Peyer's patch (tissue), 4 donors: ENCODE measurements around the gene EXOSC2. TPM values are rescaled to one million over a fixed set of nuclear protein-coding genes. Genes with fewer than 3 reads are reported as not detected.

Experiments
- DNase-seq, 3 donors: peaks; one replicate each; pipeline ENCODE4 v3.0.0-alpha.2; 2017 to 2019
- H3K27ac ChIP-seq, 4 donors: fragments of 200-600 bp; sonication (generic); one replicate each; pipeline ENCODE4 v1.5.1; 2016 to 2019
- H3K27me3 ChIP-seq, 2 donors: fragments of 200-600 bp; sonication (generic); one replicate each; pipeline ENCODE4 v1.5.1; 2019
- H3K36me3 ChIP-seq, 3 donors: fragments of 200-600 bp; sonication (generic); one replicate each; pipeline ENCODE4 v1.5.1; 2016 to 2019
- H3K4me1 ChIP-seq, 4 donors: fragments of 200-600 bp; sonication (generic); one replicate each; pipeline ENCODE4 v1.5.1; 2016 to 2019
- H3K4me3 ChIP-seq, 4 donors: fragments of 200-600 bp; sonication (generic); 1 replicate in 3 of 4; 2 replicates in 1 of 4; pipeline ENCODE4 v1.5.1; 2016 to 2019; ENCODE audit warnings: mild to moderate bottlenecking in 1 of 4
- H3K9me3 ChIP-seq, 4 donors: fragments of 200-600 bp; sonication (generic); one replicate each; pipeline ENCODE4 v1.5.1; 2016 to 2019; ENCODE audit warnings: mild to moderate bottlenecking in 1 of 4
- POLR2A ChIP-seq, 2 donors: fragments of 450-650 bp; IDR thresholded peaks; one replicate each; pipeline ENCODE4 v1.5.1; 2017; ENCODE audit warnings: antibody characterized with exemption in 2 of 2, mild to moderate bottlenecking in 2 of 2, moderate library complexity in 2 of 2
- total RNA-seq, 4 donors: library from RNA; depleted of rRNA; stranded (reverse); fragments of >200 nt; gene quantifications; one replicate each; pipeline ENCODE4 v1.1.0, GENCODE V29; 2016
- TF ChIP-seq, protein P1 (sequence below), 6 experiments: fragments of 450-650 bp in 4 of 6; fragments of 200-600 bp in 2 of 6; sonication (generic) in 1 of 6; IDR thresholded peaks; one replicate each; pipeline ENCODE4 v1.5.1; 2017 to 2019; ENCODE audit warnings: antibody characterized with exemption in 6 of 6, mild to moderate bottlenecking in 3 of 6, moderate library complexity in 1 of 6

Gene EXOSC2
- total RNA-seq, 4 donors from 2014 or later = 19.1 to 33.8 (median 20.8) TPM

DNA sequence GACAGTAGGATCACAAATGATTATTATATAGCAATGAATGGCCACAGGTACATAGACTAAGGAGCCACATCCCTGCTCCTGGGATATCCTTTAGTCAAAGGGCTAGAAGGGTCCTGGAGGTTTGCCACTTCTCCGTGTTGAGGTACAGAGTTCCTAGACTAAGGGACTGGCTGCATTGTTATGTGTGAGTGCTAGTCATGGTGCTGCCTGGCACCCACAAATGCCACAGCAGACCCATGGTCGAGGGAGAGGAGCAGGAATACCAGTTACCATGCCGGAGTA, 47.4 kb downstream of the EXOSC2 start:
- no peaks in the 10 kb centered on the region for H3K27me3 ChIP-seq
- H3K9me3 ChIP-seq = no peaks in the 10 kb centered on the region
- H3K4me3 ChIP-seq = no peak overlapping the region
- no peak for DNase-seq
- peaks cover 0 to 4% (median 0%) of the 10 kb centered on the region in 4 donors for H3K4me1 ChIP-seq
- no peaks in the 10 kb centered on the region for H3K36me3 ChIP-seq
- H3K27ac ChIP-seq = no peak overlapping the region
- no peak for TF ChIP-seq POLR2A (IDR thresholded peaks at IDR 0.05)
- TF ChIP-seq, protein P1, sequence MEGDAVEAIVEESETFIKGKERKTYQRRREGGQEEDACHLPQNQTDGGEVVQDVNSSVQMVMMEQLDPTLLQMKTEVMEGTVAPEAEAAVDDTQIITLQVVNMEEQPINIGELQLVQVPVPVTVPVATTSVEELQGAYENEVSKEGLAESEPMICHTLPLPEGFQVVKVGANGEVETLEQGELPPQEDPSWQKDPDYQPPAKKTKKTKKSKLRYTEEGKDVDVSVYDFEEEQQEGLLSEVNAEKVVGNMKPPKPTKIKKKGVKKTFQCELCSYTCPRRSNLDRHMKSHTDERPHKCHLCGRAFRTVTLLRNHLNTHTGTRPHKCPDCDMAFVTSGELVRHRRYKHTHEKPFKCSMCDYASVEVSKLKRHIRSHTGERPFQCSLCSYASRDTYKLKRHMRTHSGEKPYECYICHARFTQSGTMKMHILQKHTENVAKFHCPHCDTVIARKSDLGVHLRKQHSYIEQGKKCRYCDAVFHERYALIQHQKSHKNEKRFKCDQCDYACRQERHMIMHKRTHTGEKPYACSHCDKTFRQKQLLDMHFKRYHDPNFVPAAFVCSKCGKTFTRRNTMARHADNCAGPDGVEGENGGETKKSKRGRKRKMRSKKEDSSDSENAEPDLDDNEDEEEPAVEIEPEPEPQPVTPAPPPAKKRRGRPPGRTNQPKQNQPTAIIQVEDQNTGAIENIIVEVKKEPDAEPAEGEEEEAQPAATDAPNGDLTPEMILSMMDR (IDR thresholded peaks at IDR 0.05) = no peak

DNA sequence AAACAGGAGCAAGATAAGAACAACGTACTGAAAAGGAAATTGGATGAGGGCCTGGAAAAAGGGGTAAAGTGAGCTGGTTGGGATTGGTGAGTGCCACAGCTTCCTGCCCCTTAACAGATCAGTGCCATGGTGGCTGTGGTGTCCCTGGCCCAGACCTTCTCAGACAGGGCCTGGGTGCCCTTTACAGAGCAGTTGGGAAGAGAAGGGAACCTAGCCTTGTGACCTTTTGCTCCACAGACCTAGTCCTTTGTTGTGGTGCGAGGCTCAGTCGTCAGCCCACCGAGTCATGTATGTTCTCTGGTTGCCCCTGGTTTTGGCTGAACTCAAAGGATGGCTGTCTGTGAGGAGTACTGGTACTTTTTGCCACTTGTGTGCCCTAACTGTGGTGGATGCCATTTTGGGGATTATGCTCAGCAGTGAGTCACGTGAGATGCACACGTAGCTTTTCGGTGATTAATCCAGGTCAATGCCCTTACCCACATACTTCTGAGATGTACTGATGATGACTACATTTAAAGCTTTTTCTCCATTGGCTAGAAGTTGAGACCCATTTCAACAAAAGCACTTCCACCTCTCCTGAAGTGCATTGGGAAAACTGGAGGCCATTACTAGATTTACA, 48.4 kb downstream of the EXOSC2 start:
- Histone ChIP-seq H3K36me3 (no peaks in the 10 kb centered on the region), H3K27ac (no peak overlapping the region), H3K4me1 (peaks cover 0 to 4% (median 0%) of the 10 kb centered on the region in 4 donors), H3K27me3 (no peaks in the 10 kb centered on the region), H3K4me3 (no peak overlapping the region), H3K9me3 (no peaks in the 10 kb centered on the region)
- TF ChIP-seq POLR2A (IDR thresholded peaks at IDR 0.05) = no peak
- TF ChIP-seq, protein P1 (IDR thresholded peaks at IDR 0.05) = no peak
- no peak for DNase-seq

DNA sequence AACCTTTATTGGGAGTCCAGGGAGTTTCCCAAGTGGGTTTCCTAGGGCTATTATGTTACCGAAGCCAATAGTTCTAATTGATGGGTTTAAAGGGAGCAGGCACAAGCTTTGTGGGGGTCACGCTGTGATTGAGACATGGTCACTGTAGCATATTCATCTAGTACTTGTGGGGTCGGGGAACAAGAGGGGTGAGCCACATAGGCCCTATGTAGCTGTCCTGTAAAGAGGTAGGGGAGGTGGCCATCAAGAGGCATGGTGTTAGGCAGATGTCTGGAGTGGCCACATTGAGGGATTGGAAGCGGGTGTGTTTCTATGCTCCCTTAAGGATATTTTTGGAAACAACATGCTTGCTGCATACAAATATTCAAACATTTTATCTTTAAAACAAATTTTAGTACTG, 50.1 kb downstream of the EXOSC2 start:
- Histone ChIP-seq H3K9me3 (no peaks in the 10 kb centered on the region), H3K27ac (no peak overlapping the region), H3K36me3 (no peaks in the 10 kb centered on the region), H3K27me3 (no peaks in the 10 kb centered on the region), H3K4me3 (no peak overlapping the region), H3K4me1 (peaks cover 0 to 4% (median 0%) of the 10 kb centered on the region in 4 donors)
- TF ChIP-seq, protein P1 (IDR thresholded peaks at IDR 0.05) = no peak
- no peak for TF ChIP-seq POLR2A (IDR thresholded peaks at IDR 0.05)
- no peak for DNase-seq

DNA sequence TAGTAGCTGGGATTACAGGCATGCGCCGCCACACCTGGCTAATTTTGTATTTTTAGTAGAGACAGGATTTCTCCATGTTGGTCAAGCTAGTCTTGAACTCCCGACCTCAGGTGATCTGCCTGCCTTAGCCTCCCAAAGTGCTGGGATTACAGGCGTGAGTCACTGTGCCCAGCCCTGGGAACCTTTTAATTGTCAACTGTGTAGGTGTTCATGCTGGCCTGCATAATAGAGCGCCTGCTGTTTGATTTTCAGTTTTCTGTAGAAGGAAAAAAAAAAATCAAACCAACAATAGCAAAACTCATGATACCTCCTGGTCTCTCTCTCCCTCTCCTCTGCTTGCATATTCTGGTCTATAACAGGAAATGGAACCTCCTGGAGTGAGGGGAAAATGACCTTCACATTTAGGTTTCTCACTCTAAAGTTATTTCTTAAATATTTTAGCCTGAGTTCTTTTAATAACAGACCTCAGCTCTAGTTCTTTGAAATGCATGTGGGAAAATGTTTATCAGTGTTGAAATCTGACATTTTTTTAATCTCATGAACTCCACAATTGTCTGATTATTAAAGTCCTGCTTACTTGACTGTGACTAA, 51.7 kb downstream of the EXOSC2 start:
- DNase-seq = no peak
- Histone ChIP-seq H3K36me3 (no peaks in the 10 kb centered on the region), H3K4me3 (no peak overlapping the region), H3K4me1 (peaks cover 0 to under 1% (median 0%) of the 10 kb centered on the region in 4 donors), H3K27ac (no peak overlapping the region), H3K27me3 (no peaks in the 10 kb centered on the region), H3K9me3 (no peaks in the 10 kb centered on the region)
- TF ChIP-seq POLR2A (IDR thresholded peaks at IDR 0.05) = no peak

DNA sequence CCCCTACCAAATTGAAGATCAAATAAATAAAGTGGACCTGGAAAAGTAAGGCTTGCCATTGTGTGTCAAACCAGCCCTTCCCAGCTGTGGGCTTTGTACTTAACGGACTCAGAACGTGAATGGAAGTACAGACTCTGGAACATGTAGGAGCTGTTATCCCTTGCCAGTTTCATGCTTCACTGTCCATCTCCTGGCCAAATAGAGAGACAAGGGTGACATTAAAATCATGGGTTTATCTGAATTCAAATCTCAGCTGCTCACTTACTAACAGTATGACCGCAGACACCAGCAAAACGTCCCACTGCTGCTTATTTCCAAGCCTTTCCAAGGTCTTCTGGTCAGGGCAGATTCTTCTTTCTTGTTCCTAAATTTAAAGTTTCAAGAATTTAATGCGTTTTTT, 52.2 kb downstream of the EXOSC2 start:
- DNase-seq = no peak
- no peaks in the 10 kb centered on the region for H3K36me3 ChIP-seq
- no peak overlapping the region for H3K27ac ChIP-seq
- H3K9me3 ChIP-seq = no peaks in the 10 kb centered on the region
- H3K4me3 ChIP-seq = no peak overlapping the region
- no peaks in the 10 kb centered on the region for H3K27me3 ChIP-seq
- H3K4me1 ChIP-seq = no peaks in the 10 kb centered on the region
- TF ChIP-seq, protein P1 (IDR thresholded peaks at IDR 0.05) = no peak
- no peak for TF ChIP-seq POLR2A (IDR thresholded peaks at IDR 0.05)

- Histone ChIP-seq H3K4me1 (no peaks in the 10 kb centered on the region), H3K4me3 (no peak overlapping the region), H3K27ac (no peak overlapping the region), H3K36me3 (no peaks in the 10 kb centered on the region), H3K9me3 (no peaks in the 10 kb centered on the region), H3K27me3 (no peaks in the 10 kb centered on the region)
- TF ChIP-seq, protein P1 (IDR thresholded peaks at IDR 0.05) = no peak
- no peak for TF ChIP-seq POLR2A (IDR thresholded peaks at IDR 0.05)
- DNase-seq = no peak
Measured at GRCh38 chr9:130746434-130747212, 53.0 kb downstream of the EXOSC2 start.
